ENCODE measurements around the gene PSTPIP2. TPM values are rescaled to one million over a fixed set of nuclear protein-coding genes. Genes with fewer than 3 reads are reported as not detected.

PSTPIP2 gene
- total RNA-seq, 1 experiment from 2014 or later: 3.3 TPM

GRCh38 chr18:46072959-46073358, 899 bp upstream of the PSTPIP2 start:
- no CpG with 5 or more reads among the region's 3 CpGs for WGBS (ENCODE audit: extremely low coverage, insufficient read length, low lambda C conversion rate)
- no peak overlapping the region for H2BK12ac ChIP-seq (ENCODE audit: insufficient read length, low read depth, low read length)
- H3K36me3 Mint-ChIP-seq (ENCODE audit: insufficient read depth in 1 of 3, low read depth in 3 of 3): peaks cover 0 to 14% (median 6%) of the 10 kb centered on the region in 3 experiments; a peak in 3 of 7 replicates

More at GRCh38 chr18:46072959-46073358, 899 bp upstream of the PSTPIP2 start:
- Mint-ChIP-seq H3K4me1 (peaks cover 8% of the 10 kb centered on the region in 2 experiments; a peak in 3 of 4 replicates), H3K27ac (peak overlapping the region in 1 of 3 experiments; percentile 44; a peak in 1 of 7 replicates), H3K9me3 (no peaks in the 10 kb centered on the region; a peak in 1 of 5 replicates), H3K27me3 (ENCODE audit: low read depth) (peaks cover 30% of the 10 kb centered on the region), H3K4me3 (peak overlapping the region in 1 of 2 experiments; percentile 77; a peak in 3 of 5 replicates)
- Histone ChIP-seq H4K91ac (ENCODE audit: insufficient read length, low read depth, low read length) (no peak overlapping the region), H3K9ac (ENCODE audit: extremely low read depth, insufficient read length, low read length) (no peak overlapping the region), H2AK5ac (ENCODE audit: insufficient read length, low read length) (no peak overlapping the region), H3K79me1 (ENCODE audit: insufficient read depth, low read depth, low read length, poor library complexity, severe bottlenecking) (no peaks in the 10 kb centered on the region), H3K4ac (ENCODE audit: low read depth, low read length) (no peak overlapping the region), H2BK20ac (ENCODE audit: low read depth, low read length, poor library complexity, severe bottlenecking) (no peak overlapping the region), H2BK15ac (ENCODE audit: low read depth, low read length) (no peak overlapping the region), H3K23ac (ENCODE audit: insufficient read length, low read depth, low read length) (no peak overlapping the region), H3K14ac (ENCODE audit: insufficient read depth, low read length) (no peak overlapping the region), H3K23me2 (ENCODE audit: insufficient read length, low read depth, low read length, poor library complexity, severe bottlenecking) (peaks cover 10% of the 10 kb centered on the region), H2BK120ac (ENCODE audit: low read depth, low read length, poor library complexity, severe bottlenecking) (no peak overlapping the region), H3K9me3 (ENCODE audit: control insufficient read depth, low read depth, low read length) (no peaks in the 10 kb centered on the region), H3K4me1 (ENCODE audit: insufficient read depth, low read length) (no peaks in the 10 kb centered on the region), H4K5ac (ENCODE audit: insufficient read length, low read depth, low read length) (no peak overlapping the region), H3K27me3 (ENCODE audit: insufficient read depth, low read length) (peaks cover 5% of the 10 kb centered on the region), H3K56ac (ENCODE audit: insufficient read length, low read depth, low read length) (no peak overlapping the region), H4K8ac (replicated peaks; ENCODE audit: insufficient read length, low read depth, low read length) (no peak overlapping the region), H3K27ac (ENCODE audit: insufficient read length, low read depth, low read length) (no peak overlapping the region), H3K79me2 (ENCODE audit: insufficient read depth, low read length) (no peaks in the 10 kb centered on the region), H3K18ac (ENCODE audit: insufficient read length, low read depth, low read length) (no peak overlapping the region), H2AFZ (ENCODE audit: low read length) (no peak overlapping the region), H3T11ph (ENCODE audit: low read length) (no peak overlapping the region), H4K20me1 (ENCODE audit: control insufficient read depth, insufficient read depth, insufficient read length) (no peaks in the 10 kb centered on the region), H2BK5ac (ENCODE audit: insufficient read length, low read length) (no peak overlapping the region), H3K4me2 (ENCODE audit: insufficient read depth, insufficient read length, low read length) (no peak overlapping the region)
- no peak for TF ChIP-seq CTCF (conservative IDR thresholded peaks at IDR 0.05)
- no peak for DNase-seq
